Mesothelial cell of epicardium (in vitro differentiated cells): ENCODE results near the gene DEXI. TPM values are rescaled to one million over a fixed set of nuclear protein-coding genes. Genes with fewer than 3 reads are reported as not detected.

Experiments
- DNase-seq, 2 experiments: peaks; one replicate each; pipeline ENCODE4 v3.0.0; 2021; ENCODE audit warnings: low spot score in 2 of 2; ENCODE audit not compliant: unreplicated experiment in 2 of 2
- H3K27ac Mint-ChIP-seq: 2 replicates; pipeline ENCODE4 v1.8.0; 2021; ENCODE audit warnings: mixed read lengths
- H3K27me3 Mint-ChIP-seq: 2 replicates; pipeline ENCODE4 v1.8.0; 2021; ENCODE audit warnings: low read depth, mixed read lengths
- H3K36me3 Mint-ChIP-seq: 2 replicates; pipeline ENCODE4 v1.8.0; 2021; ENCODE audit warnings: mixed read lengths
- H3K4me1 Mint-ChIP-seq: 2 replicates; pipeline ENCODE4 v1.8.0; 2021; ENCODE audit warnings: mixed read lengths
- H3K4me3 Mint-ChIP-seq: 2 replicates; pipeline ENCODE4 v1.8.0; 2021; ENCODE audit warnings: mild to moderate bottlenecking, moderate library complexity, mixed read lengths
- H3K9me3 Mint-ChIP-seq: 2 replicates; pipeline ENCODE4 v1.8.0; 2021; ENCODE audit warnings: mixed read lengths
- CTCF ChIP-seq: fragments of 200-600 bp; sonication (generic); IDR thresholded peaks from one replicate; pipeline ENCODE4 v1.5.0; 2021; ENCODE audit warnings: antibody characterized with exemption; ENCODE audit not compliant: unreplicated experiment
- total RNA-seq: library from RNA; stranded (reverse); gene quantifications from 3 replicates; pipeline ENCODE4 v1.2.1, GENCODE V29; 2021

The DEXI gene
- total RNA-seq, 1 donor from 2014 or later, result 31.2 TPM

GRCh38 chr16:10940501-10941079 is 1.7 kb downstream of the DEXI start:
- peak overlapping the region; percentile 90 for H3K4me3 Mint-ChIP-seq
- no peaks in the 10 kb centered on the region for H3K27me3 Mint-ChIP-seq
- H3K9me3 Mint-ChIP-seq, result no peaks in the 10 kb centered on the region
- H3K27ac Mint-ChIP-seq, result no peak overlapping the region
- H3K36me3 Mint-ChIP-seq, result no peaks in the 10 kb centered on the region
- peaks cover 50% of the 10 kb centered on the region for H3K4me1 Mint-ChIP-seq
- DNase-seq, result no peak
- no peak for TF ChIP-seq CTCF

GRCh38 chr16:10939649-10940234 is 2.5 kb downstream of the DEXI start:
- no peaks in the 10 kb centered on the region for H3K9me3 Mint-ChIP-seq
- peak overlapping the region; percentile 90 for H3K4me3 Mint-ChIP-seq
- H3K27ac Mint-ChIP-seq, result no peak overlapping the region
- TF ChIP-seq CTCF, result no peak
- DNase-seq, result no peak
- H3K36me3 Mint-ChIP-seq, result no peaks in the 10 kb centered on the region
- H3K4me1 Mint-ChIP-seq, result peaks cover 44% of the 10 kb centered on the region
- no peaks in the 10 kb centered on the region for H3K27me3 Mint-ChIP-seq

GRCh38 chr16:10938796-10939648 is 3.2 kb downstream of the DEXI start:
- Mint-ChIP-seq H3K27ac (no peak overlapping the region), H3K4me3 (no peak overlapping the region), H3K36me3 (no peaks in the 10 kb centered on the region), H3K9me3 (no peaks in the 10 kb centered on the region), H3K4me1 (peaks cover 41% of the 10 kb centered on the region), H3K27me3 (no peaks in the 10 kb centered on the region)
- TF ChIP-seq CTCF, result no peak
- DNase-seq, result no peak

- no peak overlapping the region for H3K4me3 Mint-ChIP-seq
- no peaks in the 10 kb centered on the region for H3K9me3 Mint-ChIP-seq
- H3K27ac Mint-ChIP-seq, result no peak overlapping the region
- no peak for TF ChIP-seq CTCF
- H3K36me3 Mint-ChIP-seq, result no peaks in the 10 kb centered on the region
- no peak for DNase-seq
- no peaks in the 10 kb centered on the region for H3K27me3 Mint-ChIP-seq
- peaks cover 40% of the 10 kb centered on the region for H3K4me1 Mint-ChIP-seq
Measured at GRCh38 chr16:10938321-10938720, 3.9 kb downstream of the DEXI start.

GRCh38 chr16:10937068-10937859 is 5.0 kb downstream of the DEXI start:
- Mint-ChIP-seq H3K9me3 (no peaks in the 10 kb centered on the region), H3K4me3 (no peak overlapping the region), H3K27ac (no peak overlapping the region), H3K36me3 (no peaks in the 10 kb centered on the region), H3K4me1 (peaks cover 36% of the 10 kb centered on the region), H3K27me3 (no peaks in the 10 kb centered on the region)
- DNase-seq, result no peak
- no peak for TF ChIP-seq CTCF
